K562 (cell line): ENCODE data around the gene INA. TPM values are rescaled to one million over a fixed set of nuclear protein-coding genes. Genes with fewer than 3 reads are reported as not detected.

Experiments
- ATAC-seq: fragments of 200-7000 bp; cut with Tn5 transposase; 3 replicates; pipeline ENCODE4 v1.9.1; 2020; ENCODE audit warnings: moderate library complexity
- BruUV-seq: library from RNA; stranded (reverse); fragments of 400-500 nt; replicated peaks from 2 replicates; lab custom pipeline; 2021; lab: Mats Ljungman, UMichigan
- CTCF ChIA-PET: fragments of 300-600 bp; formaldehyde crosslinking; extraction: SDS; loops from one replicate; lab custom pipeline; 2021; ENCODE audit warnings: low intra/inter-chr PET ratio; lab: Yijun Ruan, JAX
- POLR2A ChIA-PET: fragments of 300-600, 350-650 bp; sonication (Branson Sonifier 250); formaldehyde crosslinking; extraction: SDS; loops from one replicate; lab custom pipeline; 2021; ENCODE audit warnings: antibody characterized with exemption, inconsistent platforms; lab: Yijun Ruan, JAX
- DNase-seq, 4 experiments: peaks; one replicate each; pipeline versions ENCODE4 v3.0.0 to v3.0.0-alpha.2; 2011 to 2018; ENCODE audit warnings: low spot score in 3 of 4, mixed read lengths in 3 of 4; ENCODE audit errors: extremely low read depth in 1 of 4
- FAIRE-seq: peaks from 2 replicates; lab custom pipeline; 2011; peaks lifted over from hg19 to GRCh38; lab: Jason Lieb, UNC
- H2AFZ ChIP-seq: 2 replicates; pipeline ENCODE4 v1.6.0; 2011; ENCODE audit warnings: low read depth, low read length, control low read depth, inconsistent platforms
- H3K27ac ChIP-seq: fragments of 200-600 bp; 3 replicates; pipeline ENCODE4 v1.8.0; 2011; ENCODE audit warnings: low read depth, mild to moderate bottlenecking, control low read depth, inconsistent platforms, low read length, moderate library complexity, mixed read lengths; ENCODE audit errors: extremely low read depth
- H3K27me3 ChIP-seq, 2 experiments: fragments of 300-600 bp in 1 of 2; 2 replicates in 1 of 2; 3 replicates in 1 of 2; pipeline versions ENCODE4 v1.6.0 to v1.8.0; 2011; ENCODE audit warnings: inconsistent platforms in 2 of 2, low read length in 2 of 2, mild to moderate bottlenecking in 1 of 2, mixed read lengths in 1 of 2, moderate library complexity in 1 of 2; ENCODE audit not compliant: control insufficient read depth in 2 of 2, insufficient read depth in 2 of 2
- H3K36me3 ChIP-seq: fragments of 300-600 bp; 3 replicates; pipeline ENCODE4 v1.8.0; 2011; ENCODE audit warnings: mild to moderate bottlenecking, low read length, inconsistent platforms; ENCODE audit not compliant: control insufficient read depth, insufficient read depth
- H3K4me1 ChIP-seq, 2 experiments: fragments of 200-600 bp in 1 of 2; replicated peaks in 1 of 2; 2 replicates in 1 of 2; 3 replicates in 1 of 2; pipeline versions ENCODE4 v1.5.1 to v1.8.0; 2011; ENCODE audit warnings: inconsistent platforms in 2 of 2, low read length in 2 of 2, mild to moderate bottlenecking in 1 of 2, mixed read lengths in 1 of 2, moderate library complexity in 1 of 2; ENCODE audit not compliant: control insufficient read depth in 2 of 2, insufficient read depth in 2 of 2
- H3K4me2 ChIP-seq: 2 replicates; pipeline ENCODE4 v1.6.1; 2011; ENCODE audit warnings: low read length, control low read depth, inconsistent platforms, mixed read lengths; ENCODE audit not compliant: insufficient read depth
- H3K4me3 ChIP-seq: fragments of 200-600 bp; sonication (generic), shearing (Covaris generic); 2 replicates; pipeline ENCODE4 v1.5.1; 2016; ENCODE audit warnings: control low read depth, inconsistent platforms
- H3K79me2 ChIP-seq: fragments of 200-600 bp; 3 replicates; pipeline ENCODE4 v1.8.0; 2011; ENCODE audit warnings: low read length, inconsistent platforms; ENCODE audit not compliant: control insufficient read depth, insufficient read depth
- H3K9ac ChIP-seq, 2 experiments: 2 replicates each; pipeline versions ENCODE4 v1.6.0 to v1.6.1; 2011; ENCODE audit warnings: low read depth in 2 of 2, low read length in 2 of 2, control low read depth in 1 of 2, inconsistent platforms in 1 of 2, mild to moderate bottlenecking in 1 of 2, mixed read lengths in 1 of 2; ENCODE audit not compliant: insufficient read depth in 1 of 2
- H3K9me1 ChIP-seq: one replicate; pipeline ENCODE4 v1.6.0; 2011; ENCODE audit warnings: inconsistent platforms, mild to moderate bottlenecking, low read length, moderate library complexity; ENCODE audit not compliant: control insufficient read depth, insufficient read depth
- H3K9me3 ChIP-seq: replicated peaks from 2 replicates; pipeline ENCODE4 v1.5.1; 2011; ENCODE audit warnings: low read depth, low read length, inconsistent platforms; ENCODE audit not compliant: control insufficient read depth, insufficient read depth
- H4K20me1 ChIP-seq: replicated peaks from 2 replicates; pipeline ENCODE4 v1.6.1; 2011; ENCODE audit warnings: low read length, inconsistent platforms, mixed read lengths; ENCODE audit not compliant: control insufficient read depth, insufficient read depth
- C11orf30 ChIP-seq: fragments of 450-650 bp; IDR thresholded peaks from 2 replicates; pipeline ENCODE4 v1.6.1; 2016; ENCODE audit warnings: low read depth, mild to moderate bottlenecking
- KLF13 ChIP-seq: fragments of 450-650 bp; IDR thresholded peaks from 2 replicates; pipeline ENCODE4 v1.6.1; 2016; ENCODE audit warnings: missing genetic modification characterization, low read depth, mild to moderate bottlenecking, missing compliant biosample characterization, moderate library complexity, borderline replicate concordance
- MAFG ChIP-seq: fragments of 450-650 bp; conservative IDR thresholded peaks from 2 replicates; pipeline ENCODE4 v1.6.1; 2016; ENCODE audit warnings: missing genetic modification characterization, missing compliant biosample characterization
- MAFK ChIP-seq: IDR thresholded peaks from 2 replicates; pipeline ENCODE4 v1.6.1; 2011; ENCODE audit warnings: low read length, improper control_type of control experiment
- NFE2 ChIP-seq: IDR thresholded peaks from 2 replicates; pipeline ENCODE4 v1.6.1; 2014; ENCODE audit warnings: antibody characterized with exemption, low read depth
- PHF21A ChIP-seq: fragments of 450-650 bp; IDR thresholded peaks from 2 replicates; pipeline ENCODE4 v1.6.1; 2017; ENCODE audit warnings: low read depth, borderline replicate concordance
- POLR2A ChIP-seq: fragments of 450-650 bp; conservative IDR thresholded peaks from 2 replicates; pipeline ENCODE4 v1.6.1; 2016
- PYGO2 ChIP-seq: fragments of 450-650 bp; IDR thresholded peaks from 2 replicates; pipeline ENCODE4 v1.6.1; 2016; ENCODE audit warnings: mild to moderate bottlenecking, missing genetic modification characterization, moderate library complexity, missing compliant biosample characterization
- TAF1 ChIP-seq: IDR thresholded peaks from 2 replicates; pipeline ENCODE4 v1.6.1; 2011; ENCODE audit warnings: mild to moderate bottlenecking, low read length, moderate library complexity; ENCODE audit not compliant: insufficient read depth, control insufficient read depth, severe bottlenecking; ENCODE audit errors: extremely low read depth
- U2AF2 ChIP-seq: fragments of 200-400 bp; formaldehyde crosslinking; optimal IDR thresholded peaks from 2 replicates; pipeline ENCODE3; 2017; ENCODE audit warnings: low read depth, mild to moderate bottlenecking, low read length
- ZNF316 ChIP-seq: fragments of 450-650 bp; IDR thresholded peaks from 2 replicates; pipeline ENCODE4 v1.6.1; 2016
- ZNF449 ChIP-seq: fragments of 250-450 bp; sonication (Bioruptor Pico); IDR thresholded peaks from 2 replicates; pipeline ENCODE4 v1.8.0; 2022; ENCODE audit warnings: moderate library complexity, mild to moderate bottlenecking, inconsistent platforms
- ZNF589 ChIP-seq: fragments of 200-800 bp; sonication (Bioruptor generic); IDR thresholded peaks from 2 replicates; pipeline ENCODE4 v1.6.1; 2016; ENCODE audit warnings: low read depth, missing genetic modification characterization, missing compliant biosample characterization
- ZNF668 ChIP-seq: fragments of 250-450 bp; sonication (Bioruptor Pico); IDR thresholded peaks from 2 replicates; pipeline ENCODE4 v1.8.0; 2022; ENCODE audit warnings: mild to moderate bottlenecking, inconsistent platforms
- WGBS: fragments of 100-300 bp; shearing (Covaris generic); methylation state at CpG from one replicate; pipeline ENCODE4 v1.1.6; 2016; ENCODE audit warnings: low coverage, mixed read lengths; ENCODE audit not compliant: insufficient coverage; ENCODE audit errors: missing lambda C conversion rate; 5-methylcytosine and 5-hydroxymethylcytosine counted together
- in situ Hi-C: fragments of 300-500 bp; cut with MboI; formaldehyde crosslinking; loops from 4 replicates; pipeline ENCODE4 v1.15.0; 2018; ENCODE audit warnings: inconsistent platforms, mixed read lengths
- intact Hi-C: fragments of 100-400 bp; cut with micrococcal nuclease; formaldehyde crosslinking; loops from 2 replicates; pipeline ENCODE4 v1.14.2; 2022
- polyA plus RNA-seq, 8 experiments: library from polyadenylated mRNA; depleted of rRNA in 4 of 8; stranded (reverse) in 5 of 8; unstranded in 3 of 8; fragments of >200 nt; fragmentation: Nextera tagmentation in 2 of 8; fragmentation: Illumina TruSeq in 1 of 8; extraction: Ambion mirVana in 2 of 8; extraction: Trizol in 1 of 8; gene quantifications; 2 replicates each; pipeline versions ENCODE4 v1.2.1 to v1.2.3, GENCODE V29; 2011 to 2014; ENCODE audit warnings: inconsistent platforms in 1 of 8, missing spikeins in 1 of 8
- total RNA-seq, 7 experiments: library from RNA; depleted of rRNA in 6 of 7; stranded (reverse); fragments of >200 nt in 6 of 7; fragmentation: Illumina TruSeq in 2 of 7; extraction: Trizol in 2 of 7; gene quantifications; 2 replicates each; pipeline versions ENCODE4 v1.2.1 to v1.2.3, GENCODE V29; 2011 to 2021; ENCODE audit warnings: low replicate concordance in 1 of 7
- TF ChIP-seq, protein P1 (sequence below): sonication (generic); formaldehyde crosslinking; IDR thresholded peaks from 2 replicates; pipeline ENCODE4 v1.8.0; 2022; ENCODE audit warnings: mild to moderate bottlenecking, low read depth, missing genetic modification reagents

Gene INA
- total and polyA plus RNA-seq, 9 of the 15 experiments (the other 6 are each of a cell fraction or from before 2014, with no cell fraction given), result not detected

- FAIRE-seq, result no peak
- no peaks in the 10 kb centered on the region for H3K9me1 ChIP-seq
- DNase-seq, result no peak
- no peaks in the 10 kb centered on the region for H3K36me3 ChIP-seq
- 0 out of 2 replicates have a peak overlapping the region, but pooled peaks have one; percentile 4 for H3K4me2 ChIP-seq
- ChIA-PET CTCF (no interaction called here), POLR2A (interaction anchor here (0.6 to 1.7 kb wide), 2 partner anchors 13 to 48 kb away, joined by 3 to 6 read pairs; partner anchors contain the start of gene NT5C2)
- in situ Hi-C loops (loop anchor here (5.0 to 10.0 kb wide), 3 partner anchors 157 to 407 kb away; partner anchors contain the start of genes CNNM2 and CYP17A1), intact Hi-C loops (loop anchor here (5.0 kb wide), 1 partner anchor 514 kb away; no protein-coding TSS in a partner anchor)
- WGBS, result 81% methylated on average over 3 of the region's 7 CpGs
- H3K27ac ChIP-seq, result no peak overlapping the region
- H3K4me1 ChIP-seq, result no peaks in the 10 kb centered on the region; a peak in 1 of 5 replicates
- H3K9me3 ChIP-seq, result no peaks in the 10 kb centered on the region
- 0 out of 3 replicates have a peak, but pooled peaks have one; percentile 29 for ATAC-seq
- H4K20me1 ChIP-seq, result no peaks in the 10 kb centered on the region
- H3K79me2 ChIP-seq, result no peaks in the 10 kb centered on the region
- no peak for TF ChIP-seq POLR2A
- peak; percentile 69; the same call in 1 of the 2 replicates for TF ChIP-seq C11orf30
- TF ChIP-seq MAFK, result peak; percentile 40; the same call in 1 of the 2 replicates
- TF ChIP-seq ZNF449, result no peak
- TF ChIP-seq ZNF668 (CRISPR knock-in tag), result no peak
- TF ChIP-seq PYGO2 (tag), result no peak
- no peak for TF ChIP-seq TAF1
- peak; percentile 61 for TF ChIP-seq MAFG (tag)
- peak; percentile 63 for TF ChIP-seq NFE2
- no peak for TF ChIP-seq PHF21A
- no peak for TF ChIP-seq KLF13
- TF ChIP-seq, protein P1, sequence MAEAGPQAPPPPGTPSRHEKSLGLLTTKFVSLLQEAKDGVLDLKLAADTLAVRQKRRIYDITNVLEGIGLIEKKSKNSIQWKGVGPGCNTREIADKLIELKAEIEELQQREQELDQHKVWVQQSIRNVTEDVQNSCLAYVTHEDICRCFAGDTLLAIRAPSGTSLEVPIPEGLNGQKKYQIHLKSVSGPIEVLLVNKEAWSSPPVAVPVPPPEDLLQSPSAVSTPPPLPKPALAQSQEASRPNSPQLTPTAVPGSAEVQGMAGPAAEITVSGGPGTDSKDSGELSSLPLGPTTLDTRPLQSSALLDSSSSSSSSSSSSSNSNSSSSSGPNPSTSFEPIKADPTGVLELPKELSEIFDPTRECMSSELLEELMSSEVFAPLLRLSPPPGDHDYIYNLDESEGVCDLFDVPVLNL (CRISPR knock-in tag), result no peak
- no peak for TF ChIP-seq ZNF589 (CRISPR knock-in tag)
- TF ChIP-seq U2AF2, result no peak
- TF ChIP-seq ZNF316, result peak; percentile 67
- no TSS peak for BruUV-seq
- no peaks in the 10 kb centered on the region for H3K27me3 ChIP-seq
- no peak overlapping the region for H3K4me3 ChIP-seq
- H3K9ac ChIP-seq, result no peak overlapping the region
- H2AFZ ChIP-seq, result peak overlapping the region; percentile 72
Observed at GRCh38 chr10:103241262-103242011, 35.5 kb upstream of the INA start.
